ENCODE results near the gene NDUFS2.

DNA sequence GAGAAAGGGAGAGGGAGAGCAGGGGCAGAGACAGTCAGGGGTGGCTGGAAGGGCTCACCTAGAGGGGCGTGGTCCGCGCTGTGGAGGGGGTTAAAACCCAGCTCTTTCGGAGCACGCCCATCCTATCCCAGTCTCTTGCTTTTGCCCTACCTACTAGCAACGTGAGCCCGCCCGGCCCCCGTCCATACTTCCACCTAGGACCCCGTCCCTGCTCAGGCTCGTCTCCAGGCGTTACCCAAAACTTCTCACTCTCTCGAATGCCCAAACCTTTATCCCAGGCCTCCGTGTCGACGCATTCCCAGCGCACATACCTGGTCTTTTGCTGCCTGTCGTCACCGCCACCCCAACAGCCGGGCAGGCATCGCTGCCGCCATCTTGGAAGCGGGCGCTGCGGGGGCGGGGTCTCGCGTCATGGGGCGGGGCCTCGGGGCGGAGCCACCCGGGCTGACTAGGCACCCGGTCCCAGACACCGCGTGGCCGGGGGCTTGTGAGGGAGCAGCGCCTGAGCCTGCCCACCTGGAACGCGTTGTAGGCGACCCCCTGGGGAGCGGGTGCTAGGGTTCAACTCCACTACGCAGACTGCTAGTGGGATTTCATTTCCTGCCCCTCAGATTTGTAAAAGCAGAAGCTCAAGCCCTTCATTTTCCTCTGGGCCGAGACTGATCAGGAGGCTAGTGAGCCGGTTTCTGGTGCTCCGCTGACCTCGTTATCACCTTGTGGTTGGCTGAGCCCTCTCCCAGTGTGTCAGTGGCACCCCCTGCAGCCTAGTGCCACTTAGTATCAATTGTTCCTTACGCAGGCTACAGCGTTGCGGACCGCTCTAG, 24.8 kb upstream of the NDUFS2 start, which contains the start of gene B4GALT3:
- TF ChIP-seq CTCF (IDR thresholded peaks at IDR 0.05) (no peak), POLR2AphosphoS5 (IDR thresholded peaks at IDR 0.05) (peak; percentile 57 to 91 (median 86))

Measured in stomach (tissue), 4 donors.